Measurements from ENCODE around the gene DUSP7. TPM values are rescaled to one million over a fixed set of nuclear protein-coding genes. Genes with fewer than 3 reads are reported as not detected.

DUSP7 gene
- polyA plus RNA-seq, 3 donors = 2.8 to 36.8 (median 3.9) TPM

GRCh38 chr3:52014613-52015012 is 41.8 kb downstream of the DUSP7 start:
- Mint-ChIP-seq H3K4me3 (no peak overlapping the region), H3K36me3 (no peaks in the 10 kb centered on the region), H3K9me3 (no peaks in the 10 kb centered on the region), H3K4me1 (peaks cover 4% of the 10 kb centered on the region), H3K27ac (no peak overlapping the region), H3K27me3 (ENCODE audit: low read depth in 3 of 3) (peaks cover 0 to 4% (median 1%) of the 10 kb centered on the region in 3 donors)
- no peaks in the 10 kb centered on the region for H3K36me3 ChIP-seq (replicated peaks in 1 of 2; ENCODE audit: control insufficient read depth in 1 of 2, insufficient read depth in 2 of 2, low read length in 2 of 2)
- TF ChIP-seq CTCF (IDR thresholded peaks at IDR 0.05) = peak; percentile 11
- no peak overlapping the region for H3K4me3 ChIP-seq (replicated peaks in 1 of 3; ENCODE audit: low read depth in 2 of 3, low read length in 3 of 3)
- DNase-seq = no peak
- no peak overlapping the region for H3K9ac ChIP-seq (ENCODE audit: insufficient read depth, low read length, poor library complexity, severe bottlenecking)
- H4K20me1 ChIP-seq (ENCODE audit: insufficient read depth, low read length) = no peaks in the 10 kb centered on the region
- WGBS (ENCODE audit: insufficient coverage) = 76% methylated on average over 7 of the region's 8 CpGs
- H3K9me3 ChIP-seq (replicated peaks in 1 of 2; ENCODE audit: control insufficient read depth in 1 of 2, insufficient read depth in 1 of 2, low read length in 2 of 2) = no peaks in the 10 kb centered on the region
- H3K4me1 ChIP-seq (ENCODE audit: control insufficient read depth in 1 of 2, insufficient read depth in 2 of 2, low read length in 2 of 2) = no peaks in the 10 kb centered on the region
- no peaks in the 10 kb centered on the region for H3K27me3 ChIP-seq (ENCODE audit: control insufficient read depth in 2 of 2, insufficient read depth in 2 of 2, low read length in 2 of 2)
- H3K79me2 ChIP-seq (ENCODE audit: insufficient read depth, low read length) = no peaks in the 10 kb centered on the region
- intact Hi-C loops (cut with micrococcal nuclease) = no loop called here
- H2AFZ ChIP-seq (ENCODE audit: insufficient read depth, low read depth, low read length, poor library complexity, severe bottlenecking) = no peak overlapping the region
- H3K4me2 ChIP-seq (replicated peaks; ENCODE audit: extremely low read depth, low read length, poor library complexity, severe bottlenecking) = no peak overlapping the region
- no peak overlapping the region for H3K27ac ChIP-seq (ENCODE audit: low read depth in 1 of 2, low read length in 2 of 2)

- Histone ChIP-seq H3K79me2 (ENCODE audit: insufficient read depth, low read length) (no peaks in the 10 kb centered on the region), H3K4me2 (replicated peaks; ENCODE audit: extremely low read depth, low read length, poor library complexity, severe bottlenecking) (no peak overlapping the region), H3K9me3 (replicated peaks in 1 of 2; ENCODE audit: control insufficient read depth in 1 of 2, insufficient read depth in 1 of 2, low read length in 2 of 2) (no peaks in the 10 kb centered on the region), H3K27ac (ENCODE audit: low read depth in 1 of 2, low read length in 2 of 2) (no peak overlapping the region), H2AFZ (ENCODE audit: insufficient read depth, low read depth, low read length, poor library complexity, severe bottlenecking) (no peak overlapping the region), H3K4me1 (ENCODE audit: control insufficient read depth in 1 of 2, insufficient read depth in 2 of 2, low read length in 2 of 2) (no peaks in the 10 kb centered on the region), H3K4me3 (replicated peaks in 1 of 3; ENCODE audit: low read depth in 2 of 3, low read length in 3 of 3) (no peak overlapping the region), H3K27me3 (ENCODE audit: control insufficient read depth in 2 of 2, insufficient read depth in 2 of 2, low read length in 2 of 2) (no peaks in the 10 kb centered on the region), H3K9ac (ENCODE audit: insufficient read depth, low read length, poor library complexity, severe bottlenecking) (no peak overlapping the region), H4K20me1 (ENCODE audit: insufficient read depth, low read length) (no peaks in the 10 kb centered on the region), H3K36me3 (replicated peaks in 1 of 2; ENCODE audit: control insufficient read depth in 1 of 2, insufficient read depth in 2 of 2, low read length in 2 of 2) (no peaks in the 10 kb centered on the region)
- Mint-ChIP-seq H3K27me3 (ENCODE audit: low read depth in 3 of 3) (peaks cover 0 to 4% (median 1%) of the 10 kb centered on the region in 3 donors), H3K4me1 (peaks cover 4% of the 10 kb centered on the region), H3K27ac (no peak overlapping the region), H3K36me3 (no peaks in the 10 kb centered on the region), H3K4me3 (no peak overlapping the region), H3K9me3 (no peaks in the 10 kb centered on the region)
- intact Hi-C loops (cut with micrococcal nuclease) = no loop called here
- DNase-seq = no peak
- WGBS (ENCODE audit: insufficient coverage) = 92% methylated on average over 4 of the region's 6 CpGs
- no peak for TF ChIP-seq CTCF (IDR thresholded peaks at IDR 0.05)
These were observed 42.4 kb downstream of the DUSP7 start for GRCh38 chr3:52013802-52014598.
